Measurements from ENCODE around the gene MAML2. TPM values are rescaled to one million over a fixed set of nuclear protein-coding genes. Genes with fewer than 3 reads are reported as not detected.

The MAML2 gene
- total RNA-seq, 1 donor from 2014 or later, result 3.8 TPM

- H3K4me2 ChIP-seq, result no peak overlapping the region
- no peaks in the 10 kb centered on the region for H3K4me1 ChIP-seq
- peaks cover 24% of the 10 kb centered on the region for H3K4me1 Mint-ChIP-seq
- H3K27ac Mint-ChIP-seq, result no peak overlapping the region
- no peak overlapping the region for H3K27ac ChIP-seq
- TF ChIP-seq EZH2phosphoT487 (IDR thresholded peaks at IDR 0.05) (no peak), EZH2 (IDR thresholded peaks at IDR 0.05) (no peak), CTCF (IDR thresholded peaks at IDR 0.05) (no peak)
- no peak for DNase-seq (ENCODE audit: low spot score)
- H3K36me3 ChIP-seq, result no peaks in the 10 kb centered on the region
- H3K9ac ChIP-seq, result no peak overlapping the region
- H3K4me3 Mint-ChIP-seq, result no peak overlapping the region
- H3K9me3 Mint-ChIP-seq, result no peaks in the 10 kb centered on the region
- H3K36me3 Mint-ChIP-seq, result no peaks in the 10 kb centered on the region
- H3K79me2 ChIP-seq (ENCODE audit: low read depth), result no peaks in the 10 kb centered on the region
- H3K9me3 ChIP-seq (ENCODE audit: low read depth), result no peaks in the 10 kb centered on the region
- no peak overlapping the region for H3K4me3 ChIP-seq
- H4K20me1 ChIP-seq (ENCODE audit: low read depth), result no peaks in the 10 kb centered on the region
- peaks cover 4% of the 10 kb centered on the region for H3K27me3 Mint-ChIP-seq (ENCODE audit: insufficient read depth, low read depth)
- no peak overlapping the region for H2AFZ ChIP-seq (replicated peaks)
- no peaks in the 10 kb centered on the region for H3K27me3 ChIP-seq
- no peaks in the 10 kb centered on the region for H3F3A ChIP-seq (ENCODE audit: low read depth)
These were observed 63.1 kb downstream of the MAML2 start for GRCh38 chr11:96279896-96280290.

- H3K9ac ChIP-seq, result no peak overlapping the region
- H4K20me1 ChIP-seq (ENCODE audit: low read depth), result no peaks in the 10 kb centered on the region
- H3K36me3 ChIP-seq, result no peaks in the 10 kb centered on the region
- no peak for DNase-seq (ENCODE audit: low spot score)
- Mint-ChIP-seq H3K9me3 (no peaks in the 10 kb centered on the region), H3K4me3 (no peak overlapping the region), H3K27me3 (ENCODE audit: insufficient read depth, low read depth) (peaks cover 4% of the 10 kb centered on the region), H3K27ac (peak overlapping the region; percentile 16), H3K36me3 (no peaks in the 10 kb centered on the region), H3K4me1 (peaks cover 24% of the 10 kb centered on the region)
- H2AFZ ChIP-seq (replicated peaks), result no peak overlapping the region
- H3K4me3 ChIP-seq, result no peak overlapping the region
- no peak overlapping the region for H3K4me2 ChIP-seq
- no peaks in the 10 kb centered on the region for H3K9me3 ChIP-seq (ENCODE audit: low read depth)
- no peaks in the 10 kb centered on the region for H3K79me2 ChIP-seq (ENCODE audit: low read depth)
- H3K27ac ChIP-seq, result no peak overlapping the region
- no peaks in the 10 kb centered on the region for H3K4me1 ChIP-seq
- H3F3A ChIP-seq (ENCODE audit: low read depth), result no peaks in the 10 kb centered on the region
- no peaks in the 10 kb centered on the region for H3K27me3 ChIP-seq
- no peak for TF ChIP-seq EZH2 (IDR thresholded peaks at IDR 0.05)
- TF ChIP-seq CTCF (IDR thresholded peaks at IDR 0.05), result no peak
- TF ChIP-seq EZH2phosphoT487 (IDR thresholded peaks at IDR 0.05), result no peak
These were observed 63.7 kb downstream of the MAML2 start for GRCh38 chr11:96279018-96279895.

GRCh38 chr11:96278039-96278897, 64.7 kb downstream of the MAML2 start:
- Histone ChIP-seq H3K9me3 (ENCODE audit: low read depth) (no peaks in the 10 kb centered on the region), H2AFZ (replicated peaks) (no peak overlapping the region), H4K20me1 (ENCODE audit: low read depth) (no peaks in the 10 kb centered on the region), H3K4me2 (no peak overlapping the region), H3K4me1 (no peaks in the 10 kb centered on the region), H3K27ac (no peak overlapping the region), H3K27me3 (no peaks in the 10 kb centered on the region), H3K4me3 (no peak overlapping the region), H3K36me3 (no peaks in the 10 kb centered on the region), H3K79me2 (ENCODE audit: low read depth) (no peaks in the 10 kb centered on the region), H3K9ac (no peak overlapping the region), H3F3A (ENCODE audit: low read depth) (no peaks in the 10 kb centered on the region)
- Mint-ChIP-seq H3K27ac (peak overlapping the region; percentile 16), H3K36me3 (no peaks in the 10 kb centered on the region), H3K27me3 (ENCODE audit: insufficient read depth, low read depth) (peaks cover 4% of the 10 kb centered on the region), H3K4me3 (no peak overlapping the region), H3K9me3 (no peaks in the 10 kb centered on the region), H3K4me1 (peaks cover 27% of the 10 kb centered on the region)
- DNase-seq (ENCODE audit: low spot score), result no peak
- TF ChIP-seq CTCF (IDR thresholded peaks at IDR 0.05), result no peak
- TF ChIP-seq EZH2 (IDR thresholded peaks at IDR 0.05), result no peak
- no peak for TF ChIP-seq EZH2phosphoT487 (IDR thresholded peaks at IDR 0.05)

All from neural progenitor cell (in vitro differentiated cells).